Tibial nerve (tissue), 4 donors: ENCODE results near the gene TNS2. TPM values are rescaled to one million over a fixed set of nuclear protein-coding genes. Genes with fewer than 3 reads are reported as not detected.

Experiments used
- DNase-seq, 2 donors: peaks; one replicate each; pipeline ENCODE4 v3.0.0-alpha.2; 2019; ENCODE audit warnings: low spot score in 2 of 2
- H3K27ac ChIP-seq, 4 donors: fragments of 200-600 bp; sonication (generic) in 3 of 4; one replicate each; pipeline ENCODE4 v1.5.1; 2017 to 2019; ENCODE audit warnings: mild to moderate bottlenecking in 1 of 4
- H3K27me3 ChIP-seq, 2 donors: fragments of 200-600 bp; sonication (generic) in 1 of 2; one replicate each; pipeline versions ENCODE4 v1.5.1 to v1.6.0; 2017 to 2019
- H3K36me3 ChIP-seq, 3 donors: fragments of 200-600 bp; sonication (generic); one replicate each; pipeline ENCODE4 v1.5.1; 2018 to 2019
- H3K4me1 ChIP-seq, 4 donors: fragments of 200-600 bp; sonication (generic) in 3 of 4; one replicate each; pipeline ENCODE4 v1.5.1; 2017 to 2019
- H3K4me3 ChIP-seq, 4 donors: fragments of 200-600 bp; sonication (generic) in 3 of 4; one replicate each; pipeline ENCODE4 v1.5.1; 2017 to 2019; ENCODE audit warnings: mild to moderate bottlenecking in 1 of 4, moderate library complexity in 1 of 4
- H3K9me3 ChIP-seq, 4 donors: fragments of 200-600 bp; sonication (generic) in 3 of 4; one replicate each; pipeline ENCODE4 v1.5.1; 2017 to 2019
- CTCF ChIP-seq, 5 experiments: fragments of 200-600 bp in 3 of 5; fragments of 450-650 bp in 2 of 5; sonication (generic) in 3 of 5; IDR thresholded peaks; one replicate each; pipeline ENCODE4 v1.5.1; 2016 to 2019; ENCODE audit warnings: antibody characterized with exemption in 5 of 5, mild to moderate bottlenecking in 3 of 5, moderate library complexity in 2 of 5
- EP300 ChIP-seq, 2 donors: sonication (generic); formaldehyde crosslinking; IDR thresholded peaks; one replicate each; pipeline ENCODE4 v1.6.1; 2017; ENCODE audit warnings: antibody characterized with exemption in 2 of 2, mild to moderate bottlenecking in 1 of 2
- POLR2A ChIP-seq, 2 donors: fragments of 450-650 bp; IDR thresholded peaks; one replicate each; pipeline ENCODE4 v1.6.1; 2017; ENCODE audit warnings: antibody characterized with exemption in 2 of 2, mild to moderate bottlenecking in 2 of 2, moderate library complexity in 2 of 2
- WGBS, 2 donors: methylation state at CpG; one replicate each; pipeline ENCODE4 v1.1.5; 2018; 5-methylcytosine and 5-hydroxymethylcytosine counted together
- total RNA-seq, 4 donors: library from RNA; depleted of rRNA; stranded (reverse); fragments of >200 nt; gene quantifications; one replicate each; pipeline ENCODE4 v1.1.0, GENCODE V29; 2016

The TNS2 gene
- total RNA-seq, 4 donors from 2014 or later: 411 to 653 (median 546) TPM

- Histone ChIP-seq H3K4me3 (peak overlapping the region; percentile 48 to 89 (median 70)), H3K4me1 (peaks cover 0 to 58% (median 50%) of the 10 kb centered on the region in 4 donors), H3K36me3 (peaks cover 0 to 3% (median 0%) of the 10 kb centered on the region in 3 donors), H3K9me3 (no peaks in the 10 kb centered on the region), H3K27me3 (no peaks in the 10 kb centered on the region), H3K27ac (peak overlapping the region; percentile 95 to 99 (median 98))
- TF ChIP-seq CTCF (IDR thresholded peaks at IDR 0.05): no peak
- TF ChIP-seq EP300 (IDR thresholded peaks at IDR 0.05): no peak
- TF ChIP-seq POLR2A (IDR thresholded peaks at IDR 0.05): no peak
- DNase-seq: peak in 1 of 2 donors; percentile 47
- 42 to 49% methylated on average over 4 of the region's 4 CpGs for WGBS, 2 donors
Measured at GRCh38 chr12:53044896-53045695, 4.8 kb upstream of the TNS2 start.

- WGBS, 2 donors: 32 to 39% methylated on average over 5 of the region's 5 CpGs
- Histone ChIP-seq H3K4me1 (peaks cover 0 to 64% (median 50%) of the 10 kb centered on the region in 4 donors), H3K36me3 (no peaks in the 10 kb centered on the region), H3K27ac (peak overlapping the region; percentile 95 to 99 (median 98)), H3K9me3 (no peaks in the 10 kb centered on the region), H3K27me3 (no peaks in the 10 kb centered on the region), H3K4me3 (peak overlapping the region; percentile 48 to 89 (median 70))
- peak in 1 of 2 donors; percentile 82 for DNase-seq
- TF ChIP-seq EP300 (IDR thresholded peaks at IDR 0.05) (peak in 1 of 2 donors; percentile 92), POLR2A (IDR thresholded peaks at IDR 0.05) (peak in 1 of 2 donors; percentile 46), CTCF (IDR thresholded peaks at IDR 0.05) (peak in 1 of 5 experiments; percentile 16)
Measured at GRCh38 chr12:53045696-53046045, 4.2 kb upstream of the TNS2 start.

- H3K4me3 ChIP-seq: peak overlapping the region; percentile 48 to 89 (median 70)
- peak overlapping the region; percentile 95 to 99 (median 98) for H3K27ac ChIP-seq
- TF ChIP-seq POLR2A (IDR thresholded peaks at IDR 0.05) (peak; percentile 96 to 98), CTCF (IDR thresholded peaks at IDR 0.05) (no peak), EP300 (IDR thresholded peaks at IDR 0.05) (peak; percentile 52 to 100)
- H3K36me3 ChIP-seq: peaks cover 0 to 3% (median 0%) of the 10 kb centered on the region in 3 donors
- no peaks in the 10 kb centered on the region for H3K27me3 ChIP-seq
- 0% methylated on average over 27 to 29 of the region's 44 CpGs for WGBS, 2 donors
- peak; percentile 89 to 92 for DNase-seq
- no peaks in the 10 kb centered on the region for H3K9me3 ChIP-seq
- H3K4me1 ChIP-seq: peaks cover 0 to 73% (median 54%) of the 10 kb centered on the region in 4 donors
Measured at GRCh38 chr12:53046655-53047220, 3.1 kb upstream of the TNS2 start.

- Histone ChIP-seq H3K27ac (peak overlapping the region; percentile 94 to 100 (median 99)), H3K4me3 (peak overlapping the region; percentile 63 to 89 (median 78)), H3K4me1 (peaks cover 0 to 79% (median 61%) of the 10 kb centered on the region in 4 donors), H3K9me3 (no peaks in the 10 kb centered on the region), H3K36me3 (peaks cover 0 to 9% (median 0%) of the 10 kb centered on the region in 3 donors), H3K27me3 (no peaks in the 10 kb centered on the region)
- DNase-seq: peak; percentile 73 to 77
- peak in 4 of 5 experiments; percentile 4 to 83 (median 70) for TF ChIP-seq CTCF (IDR thresholded peaks at IDR 0.05)
- TF ChIP-seq EP300 (IDR thresholded peaks at IDR 0.05): peak in 1 of 2 donors; percentile 71
- peak; percentile 66 to 73 for TF ChIP-seq POLR2A (IDR thresholded peaks at IDR 0.05)
- WGBS, 2 donors: 1 to 4% methylated on average over 7 to 36 of the region's 94 CpGs
Measured at GRCh38 chr12:53047221-53048032, 2.4 kb upstream of the TNS2 start.
